GM08714 (cell line): ENCODE results near the gene PKP3.
"Not testable (repeated sequence)": the region's sequence is repeated elsewhere in the genome, so short reads cannot be mapped to it uniquely, and the experiment has no call there.

Experiments used
- H3K4me3 ChIP-seq: fragments of 200-500 bp; sonication (Bioruptor generic); 2 replicates; pipeline ENCODE4 v1.5.1; 2014; ENCODE audit warnings: mild to moderate bottlenecking, low read length, inconsistent platforms
- ZNF274 ChIP-seq: IDR thresholded peaks from 2 replicates; pipeline ENCODE4 v1.6.1; 2012; ENCODE audit warnings: mild to moderate bottlenecking, low read depth, low read length

The PKP3 gene

DNA sequence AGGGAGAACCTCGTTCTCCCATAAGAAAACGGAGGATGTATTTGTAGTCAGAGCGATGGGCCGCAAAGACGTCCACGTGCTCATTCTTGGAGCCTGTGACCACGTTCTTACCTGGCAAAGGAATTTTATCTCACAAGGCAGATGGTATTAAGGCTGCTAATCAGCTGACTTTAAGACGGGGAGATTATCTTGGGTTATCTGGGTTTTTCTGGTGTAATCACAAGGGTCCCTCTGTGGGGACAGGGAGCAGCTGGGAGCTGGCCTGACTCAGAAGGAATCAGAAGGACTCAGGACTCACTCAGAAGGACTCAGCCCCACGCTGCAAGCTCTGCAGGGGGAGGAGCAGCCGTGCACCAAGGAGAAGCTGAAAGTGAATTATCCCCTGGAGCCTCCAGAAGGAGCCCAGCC lies 28.2 kb downstream of the PKP3 start:
- no peak overlapping the region for H3K4me3 ChIP-seq
- no peak for TF ChIP-seq ZNF274

DNA sequence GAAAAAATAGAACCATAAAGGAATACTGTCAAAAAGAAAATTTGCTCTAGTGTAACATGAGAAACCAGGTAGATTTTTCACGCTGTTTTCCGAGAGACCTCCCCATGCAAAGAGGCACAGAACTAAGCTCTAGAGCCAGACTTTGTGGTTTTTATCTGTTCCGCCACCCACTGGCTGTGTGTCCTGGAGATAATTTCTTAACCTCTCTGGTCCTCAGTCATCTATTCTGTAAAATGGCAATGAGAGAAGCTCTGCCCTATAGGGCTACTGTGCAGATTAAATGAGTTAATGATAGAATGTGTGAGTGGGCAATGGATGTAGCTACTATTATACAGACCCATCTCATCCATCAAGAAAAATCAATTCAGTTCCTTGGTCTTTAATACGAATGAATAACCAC lies 30.2 kb downstream of the PKP3 start:
- TF ChIP-seq ZNF274 = no peak

DNA sequence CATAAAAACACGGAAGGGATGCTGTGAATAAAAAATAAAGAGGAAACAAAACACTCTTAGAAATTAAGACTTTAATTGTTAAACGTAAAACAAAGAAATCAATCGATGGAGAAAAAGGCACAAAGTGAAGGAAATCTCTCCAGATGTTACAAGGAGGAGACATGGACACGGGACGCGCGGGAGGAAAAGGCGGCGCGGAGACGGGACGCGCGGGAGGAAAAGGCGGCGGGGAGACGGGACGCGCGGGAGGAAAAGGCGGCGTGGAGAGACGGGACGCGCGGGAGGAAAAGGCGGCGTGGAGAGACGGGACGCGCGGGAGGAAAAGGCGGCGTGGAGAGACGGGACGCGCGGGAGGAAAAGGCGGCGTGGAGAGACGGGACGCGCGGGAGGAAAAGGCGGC lies 30.8 kb downstream of the PKP3 start:
- not testable (repeated sequence) for H3K4me3 ChIP-seq

More for the DNA sequence above, 30.2 kb downstream of the PKP3 start:
- no peak overlapping the region for H3K4me3 ChIP-seq

DNA sequence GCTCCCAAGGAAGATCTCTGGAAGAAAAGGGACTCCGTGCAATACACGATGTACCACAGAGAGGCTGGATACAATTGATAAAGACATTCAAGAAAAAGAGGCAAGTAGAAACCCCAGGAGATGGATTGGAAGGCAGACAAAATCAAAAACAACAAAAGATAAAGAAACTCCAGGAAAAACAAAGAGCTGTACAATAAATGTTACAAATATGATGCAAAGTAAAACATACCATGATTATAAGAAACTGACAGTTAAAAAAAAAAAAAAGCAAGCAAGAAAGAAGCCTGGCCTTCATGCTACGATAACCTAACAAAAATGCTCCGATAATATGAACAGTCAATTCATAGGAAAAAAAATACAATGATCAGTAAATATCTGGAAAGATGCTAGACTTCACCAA lies 31.3 kb downstream of the PKP3 start:
- no peak for TF ChIP-seq ZNF274
- no peak overlapping the region for H3K4me3 ChIP-seq

DNA sequence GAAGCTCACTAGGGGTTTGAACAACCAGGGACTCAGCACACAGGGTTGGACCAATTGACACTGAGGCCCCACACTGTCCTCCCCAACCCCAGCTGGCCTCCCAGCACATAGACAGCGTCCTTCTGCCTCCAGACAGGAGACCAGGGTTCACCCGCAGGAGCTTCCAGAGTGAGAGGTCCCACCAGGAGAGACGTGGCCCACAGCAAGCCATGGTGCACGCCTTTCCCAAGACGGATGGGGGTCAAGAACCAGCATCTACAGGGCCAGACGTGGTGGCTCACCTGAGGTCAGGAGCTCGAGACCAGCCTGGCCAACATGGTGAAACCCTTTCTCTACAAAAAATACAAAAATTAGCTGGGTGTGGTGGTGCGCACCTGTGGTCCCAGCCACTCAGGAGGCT lies 32.8 kb downstream of the PKP3 start:
- H3K4me3 ChIP-seq = no peak overlapping the region
- TF ChIP-seq ZNF274 = no peak

DNA sequence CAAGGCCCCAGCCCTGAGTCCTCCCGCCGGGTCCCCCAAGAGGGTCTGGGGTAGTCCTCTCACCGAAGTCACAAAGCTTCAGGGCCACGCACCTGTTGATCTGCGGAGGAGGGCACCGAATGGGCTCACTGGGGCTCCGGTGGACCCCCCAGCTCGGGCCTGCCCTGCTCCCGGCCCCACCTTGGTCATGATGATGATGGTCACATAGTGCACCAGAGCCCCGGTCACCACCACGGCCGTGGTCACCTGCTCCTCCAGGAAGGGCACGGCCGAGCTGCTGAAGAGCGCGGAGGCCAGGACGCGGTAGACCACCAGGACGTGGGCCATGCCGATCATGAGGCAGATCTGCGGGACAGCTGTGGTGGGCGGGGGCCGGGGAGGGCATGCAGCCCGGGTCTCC lies 34.3 kb downstream of the PKP3 start:
- no peak overlapping the region for H3K4me3 ChIP-seq
- TF ChIP-seq ZNF274 = no peak

DNA sequence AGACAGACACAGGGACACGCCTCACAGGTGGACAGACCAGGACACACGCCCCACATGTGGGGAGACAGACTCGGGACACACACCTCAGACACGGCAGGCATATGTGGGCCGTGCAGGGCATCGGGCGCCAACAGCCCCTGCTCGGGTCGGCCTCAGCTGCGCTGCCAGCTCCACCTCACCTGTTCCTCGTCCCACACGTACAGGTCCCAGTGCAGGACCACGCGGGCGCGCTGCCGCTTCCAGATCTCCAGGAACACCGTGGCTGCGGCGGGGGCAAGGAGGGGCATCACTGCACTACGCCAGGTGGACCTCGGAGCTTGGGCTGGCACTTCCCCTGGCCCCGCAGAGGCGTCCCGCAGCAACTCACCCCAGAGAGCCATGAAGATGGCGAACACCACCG lies 35.4 kb downstream of the PKP3 start:
- no peak overlapping the region for H3K4me3 ChIP-seq
- TF ChIP-seq ZNF274 = no peak

DNA sequence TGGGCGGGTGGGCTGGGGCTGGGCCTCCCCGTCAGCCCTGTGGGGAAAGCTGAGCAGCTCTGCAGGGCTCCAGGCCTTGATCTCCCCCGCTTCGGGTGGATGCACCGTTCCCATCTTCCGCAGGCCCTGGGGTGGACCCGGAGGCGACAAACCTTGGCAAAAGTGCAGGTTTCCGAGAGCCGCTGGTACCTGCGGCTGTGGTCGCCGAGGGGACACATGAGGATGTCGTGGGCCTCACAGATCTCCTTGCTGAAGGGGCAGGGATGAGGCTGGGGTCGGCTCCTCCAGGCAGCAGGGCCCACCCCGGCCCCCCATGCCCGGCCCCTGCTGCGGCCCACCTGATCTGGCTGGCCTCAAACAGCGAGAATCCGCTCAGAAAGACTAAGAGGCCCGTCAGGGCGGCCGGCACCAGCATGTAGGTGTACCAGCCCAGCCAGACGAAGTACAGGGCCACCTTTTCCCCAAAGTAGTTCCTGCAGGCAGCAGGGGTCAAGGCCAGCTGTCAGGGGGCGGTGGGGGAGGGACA lies 36.0 kb downstream of the PKP3 start:
- no peak overlapping the region for H3K4me3 ChIP-seq
- no peak for TF ChIP-seq ZNF274

DNA sequence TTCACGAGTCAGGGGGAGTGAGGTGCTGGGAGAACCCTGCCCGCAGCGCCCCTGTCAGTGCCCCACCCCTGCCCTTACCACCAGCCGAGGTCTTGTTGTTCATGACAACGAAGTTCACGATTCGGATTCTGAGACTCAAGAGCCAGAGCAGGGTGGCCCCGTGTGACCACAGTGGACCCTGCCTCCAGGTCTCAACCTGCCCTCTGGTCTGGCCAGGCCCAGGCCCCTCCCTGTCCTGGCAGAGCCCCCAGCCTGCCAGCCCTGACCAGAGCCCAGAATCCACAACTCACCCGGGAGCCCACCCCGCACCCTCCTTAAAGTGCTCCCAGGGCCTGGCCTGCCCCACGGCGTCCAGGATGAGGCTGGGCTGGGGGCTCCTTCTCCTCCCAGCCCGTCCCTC lies 37.9 kb downstream of the PKP3 start:
- H3K4me3 ChIP-seq = no peak overlapping the region
- no peak for TF ChIP-seq ZNF274

DNA sequence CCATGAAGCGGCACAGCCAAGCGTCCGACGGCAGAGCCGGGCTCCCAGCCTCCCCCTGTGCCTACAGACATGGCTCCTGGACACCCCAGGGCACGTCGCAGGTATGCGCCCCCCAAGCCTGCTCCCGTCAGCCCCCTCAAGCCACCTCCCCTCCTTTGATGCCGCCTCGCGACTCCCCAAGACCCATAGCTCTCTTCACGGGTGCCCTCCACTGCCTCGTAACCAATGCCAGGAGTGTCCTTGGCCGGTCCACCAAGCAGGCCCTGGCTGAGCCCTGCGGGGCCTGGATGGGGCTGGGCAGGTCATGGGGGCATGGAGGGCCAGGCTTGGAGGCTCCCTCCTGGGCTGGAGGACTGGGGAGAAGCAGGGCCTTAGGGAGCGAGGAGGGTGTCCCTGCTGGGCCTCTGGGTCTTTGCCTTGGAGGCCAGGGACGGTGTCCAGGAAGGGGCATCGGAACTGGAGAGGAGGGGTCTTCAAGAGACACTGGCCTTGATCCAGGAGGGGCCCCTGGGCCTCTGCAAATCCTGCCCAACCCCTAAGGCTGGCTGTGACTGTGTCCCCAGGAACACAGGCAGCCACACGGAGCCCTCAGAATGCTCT lies 38.6 kb downstream of the PKP3 start:
- TF ChIP-seq ZNF274 = no peak
- H3K4me3 ChIP-seq = no peak overlapping the region

DNA sequence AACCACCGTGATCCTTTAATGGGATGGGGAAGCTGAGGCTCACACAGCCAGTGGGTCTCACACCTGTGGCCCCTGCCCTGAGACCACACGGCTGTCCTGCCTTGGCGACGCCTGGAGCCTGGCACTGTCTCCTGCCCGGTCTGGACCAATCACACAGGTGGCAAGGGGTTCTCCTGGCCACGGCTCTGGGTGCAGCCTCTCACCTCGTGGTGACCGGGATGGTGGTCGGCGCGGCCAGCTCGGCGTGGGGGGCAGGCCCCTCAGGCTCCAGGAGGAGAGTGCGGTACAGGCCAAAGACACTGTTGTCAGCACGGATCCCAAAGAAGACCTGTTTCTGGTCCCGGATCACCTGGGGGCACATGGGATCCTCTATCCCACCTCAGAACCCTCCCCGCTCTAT lies 39.1 kb downstream of the PKP3 start:
- no peak overlapping the region for H3K4me3 ChIP-seq
- TF ChIP-seq ZNF274 = no peak

DNA sequence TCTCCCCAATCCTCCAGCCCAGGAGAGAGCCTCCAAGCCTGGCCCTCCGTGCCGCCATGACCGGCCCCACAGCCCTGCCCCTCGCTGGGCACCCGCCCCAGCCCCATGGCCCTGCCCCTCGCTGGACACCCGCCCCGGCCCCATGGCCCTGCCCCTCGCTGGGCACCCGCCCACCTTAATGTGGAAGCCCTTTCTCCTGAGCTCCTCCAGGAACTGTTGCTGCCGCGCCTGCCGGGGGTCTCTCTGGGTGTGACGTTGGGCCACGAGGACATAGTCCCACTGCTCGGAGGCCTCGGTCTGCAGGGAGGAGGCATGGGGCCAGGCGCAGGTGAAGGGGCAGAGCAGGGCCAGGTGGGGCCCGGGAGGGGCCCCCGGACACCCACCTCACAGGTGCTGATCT lies 39.6 kb downstream of the PKP3 start:
- no peak overlapping the region for H3K4me3 ChIP-seq
- TF ChIP-seq ZNF274 = no peak

DNA sequence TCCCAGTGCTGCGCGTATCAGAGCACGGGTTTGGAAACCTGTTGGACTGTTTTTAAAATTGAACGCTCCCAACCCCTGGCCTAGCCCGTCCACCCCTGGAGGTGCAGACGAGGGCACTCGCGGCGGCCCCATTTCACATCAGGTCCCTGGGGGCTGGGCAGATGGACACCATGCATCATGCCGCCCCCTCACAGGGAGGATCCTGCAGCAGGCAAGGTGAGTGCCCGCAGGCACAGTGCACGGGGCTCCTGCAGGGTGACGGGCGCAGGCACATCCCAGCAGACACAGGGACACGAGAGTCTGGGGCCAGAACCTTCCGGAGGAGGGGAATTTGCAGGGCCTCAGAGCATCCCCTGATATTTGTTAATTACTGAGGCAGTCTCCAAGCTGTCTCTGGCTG lies 40.5 kb downstream of the PKP3 start:
- TF ChIP-seq ZNF274 = no peak
- H3K4me3 ChIP-seq = no peak overlapping the region

DNA sequence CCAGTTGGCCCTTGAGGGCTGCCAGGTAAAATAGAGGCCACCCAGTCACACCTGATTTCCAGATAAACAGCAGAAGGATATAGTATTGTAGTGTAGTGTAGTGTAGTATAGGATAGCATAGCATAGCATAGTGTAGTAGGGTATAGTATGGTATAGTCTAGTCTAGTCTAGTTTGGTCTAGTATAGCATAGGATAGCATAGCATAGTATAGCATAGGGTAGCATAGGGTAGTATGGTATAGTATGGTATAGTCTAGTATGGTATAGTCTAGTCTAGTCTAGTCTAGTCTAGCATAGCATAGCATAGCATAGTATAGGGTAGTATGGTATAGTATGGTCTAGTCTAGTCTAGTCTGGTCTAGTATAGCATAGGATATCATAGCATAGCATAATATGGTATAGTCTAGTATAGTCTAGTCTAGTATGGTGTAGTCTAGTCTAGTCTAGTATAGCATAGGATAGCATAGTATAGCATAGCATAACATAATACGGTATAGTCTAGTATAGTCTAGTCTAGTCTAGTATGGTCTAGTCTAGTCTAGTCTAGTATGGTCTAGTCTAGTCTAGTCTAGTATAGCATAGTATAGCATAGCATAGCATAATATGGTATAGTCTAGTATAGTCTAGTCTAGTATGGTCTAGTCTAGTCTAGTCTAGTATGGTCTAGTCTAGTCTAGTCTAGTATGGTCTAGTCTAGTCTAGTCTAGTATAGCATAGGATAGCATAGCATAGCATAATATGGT lies 41.2 kb downstream of the PKP3 start:
- not testable (repeated sequence) for H3K4me3 ChIP-seq

DNA sequence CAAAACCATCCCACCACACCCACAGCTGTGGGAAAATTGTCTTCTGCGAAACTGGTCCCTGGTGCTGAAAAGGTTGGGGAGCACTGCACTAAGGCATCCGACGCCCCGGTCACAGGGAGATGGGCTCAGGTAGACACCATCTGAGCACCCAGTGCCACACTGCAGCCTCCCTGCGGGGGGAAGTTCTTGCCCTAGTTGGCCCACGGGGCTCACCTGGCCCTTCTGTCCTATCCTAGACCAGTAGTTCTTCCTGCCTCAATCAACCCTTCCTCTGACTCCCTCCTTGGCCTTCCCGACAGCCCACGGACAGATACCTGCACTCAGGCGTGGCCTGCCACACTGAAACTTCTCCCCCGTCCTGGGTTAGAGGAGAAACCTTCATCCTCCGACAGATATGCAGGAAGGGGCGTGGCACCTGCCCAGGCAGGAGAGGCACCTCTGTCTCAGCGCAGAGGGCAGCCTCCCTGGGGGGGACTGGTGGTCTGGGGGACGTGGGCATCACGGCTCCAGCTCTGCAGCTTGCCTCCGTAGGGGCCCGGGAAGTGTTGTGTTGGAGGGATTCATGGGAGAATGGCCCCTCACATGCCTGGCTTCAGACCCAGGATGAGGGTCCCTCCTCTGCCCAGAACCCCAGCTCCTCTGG lies 43.3 kb downstream of the PKP3 start:
- H3K4me3 ChIP-seq = no peak overlapping the region
- TF ChIP-seq ZNF274 = no peak
